B cell (primary cell): ENCODE measurements around the gene MAN1A2.

ENCODE experiments used
- EZH2 ChIP-seq: IDR thresholded peaks from 2 replicates; pipeline ENCODE4 v1.6.1; 2012; ENCODE audit warnings: borderline replicate concordance, low read depth, mild to moderate bottlenecking, moderate library complexity, low read length; ENCODE audit not compliant: insufficient read depth, poor library complexity, severe bottlenecking
- TF ChIP-seq, protein P1 (sequence below): fragments of 200-600 bp; IDR thresholded peaks from one replicate; pipeline ENCODE4 v1.8.0; 2022; ENCODE audit warnings: antibody characterized with exemption, mild to moderate bottlenecking

DNA sequence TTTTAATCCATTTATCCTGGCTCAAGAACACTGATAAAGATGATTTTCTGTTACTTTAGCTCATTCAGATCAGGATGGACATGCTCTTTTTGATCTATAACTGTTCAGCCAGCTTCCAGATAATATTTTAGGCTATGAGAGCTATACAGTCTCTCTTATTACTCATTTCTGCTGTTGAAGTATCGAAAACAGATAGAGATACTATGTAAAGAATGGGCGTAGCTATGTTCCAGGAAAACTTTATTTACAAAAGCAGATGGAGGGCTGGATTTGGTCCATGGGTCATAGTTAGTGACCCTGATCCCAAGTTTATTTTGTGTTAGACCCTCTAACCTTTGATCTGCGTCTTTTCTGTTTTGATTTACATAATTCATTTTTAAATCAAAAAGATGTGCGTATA lies 159.8 kb downstream of the MAN1A2 start:
- TF ChIP-seq, protein P1, sequence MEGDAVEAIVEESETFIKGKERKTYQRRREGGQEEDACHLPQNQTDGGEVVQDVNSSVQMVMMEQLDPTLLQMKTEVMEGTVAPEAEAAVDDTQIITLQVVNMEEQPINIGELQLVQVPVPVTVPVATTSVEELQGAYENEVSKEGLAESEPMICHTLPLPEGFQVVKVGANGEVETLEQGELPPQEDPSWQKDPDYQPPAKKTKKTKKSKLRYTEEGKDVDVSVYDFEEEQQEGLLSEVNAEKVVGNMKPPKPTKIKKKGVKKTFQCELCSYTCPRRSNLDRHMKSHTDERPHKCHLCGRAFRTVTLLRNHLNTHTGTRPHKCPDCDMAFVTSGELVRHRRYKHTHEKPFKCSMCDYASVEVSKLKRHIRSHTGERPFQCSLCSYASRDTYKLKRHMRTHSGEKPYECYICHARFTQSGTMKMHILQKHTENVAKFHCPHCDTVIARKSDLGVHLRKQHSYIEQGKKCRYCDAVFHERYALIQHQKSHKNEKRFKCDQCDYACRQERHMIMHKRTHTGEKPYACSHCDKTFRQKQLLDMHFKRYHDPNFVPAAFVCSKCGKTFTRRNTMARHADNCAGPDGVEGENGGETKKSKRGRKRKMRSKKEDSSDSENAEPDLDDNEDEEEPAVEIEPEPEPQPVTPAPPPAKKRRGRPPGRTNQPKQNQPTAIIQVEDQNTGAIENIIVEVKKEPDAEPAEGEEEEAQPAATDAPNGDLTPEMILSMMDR = no peak
- no peak for TF ChIP-seq EZH2
